ENCODE results near the gene CROCC2.

CROCC2 gene

GRCh38 chr2:240906141-240906910 is at the start of gene CROCC2:
Gene CROCC2, plus strand, starts transcription at chr2:240906336. Its CDS starts 178 bp downstream, at chr2:240906514.
- Histone ChIP-seq H3K27ac (ENCODE audit: low read length) (no peak within 1 kb of the TSS), H3K4me3 (ENCODE audit: low read length) (no peak within 1 kb of the TSS), H3K4me1 (ENCODE audit: control insufficient read depth, low read depth, low read length) (no peaks in the 10 kb centered on the region)

GRCh38 chr2:240857039-240858008 is 48.8 kb upstream of the CROCC2 start:
- no peak overlapping the region for H3K9ac ChIP-seq (ENCODE audit: low read length)
- H3K9me3 ChIP-seq (ENCODE audit: control insufficient read depth, low read depth, low read length) = no peaks in the 10 kb centered on the region
- H3K27me3 ChIP-seq (ENCODE audit: control insufficient read depth, insufficient read depth, low read length) = no peaks in the 10 kb centered on the region
- H3K36me3 ChIP-seq (ENCODE audit: control insufficient read depth, low read depth, low read length) = no peaks in the 10 kb centered on the region
- no peaks in the 10 kb centered on the region for H3K4me1 ChIP-seq (ENCODE audit: control insufficient read depth, low read depth, low read length)
- no peak overlapping the region for H3K4me3 ChIP-seq (ENCODE audit: low read length)
- no peak overlapping the region for H3K27ac ChIP-seq (ENCODE audit: low read length)

More at GRCh38 chr2:240906141-240906910, at the start of gene CROCC2:
- H3K9me3 ChIP-seq (ENCODE audit: control insufficient read depth, low read depth, low read length) = no peaks in the 10 kb centered on the region
- no peaks in the 10 kb centered on the region for H3K27me3 ChIP-seq (ENCODE audit: control insufficient read depth, insufficient read depth, low read length)
- H3K9ac ChIP-seq (ENCODE audit: low read length) = no peak within 1 kb of the TSS
- no peaks in the 10 kb centered on the region for H3K36me3 ChIP-seq (ENCODE audit: control insufficient read depth, low read depth, low read length)

- H3K9me3 ChIP-seq (ENCODE audit: control insufficient read depth, low read depth, low read length) = no peaks in the 10 kb centered on the region
- no peaks in the 10 kb centered on the region for H3K27me3 ChIP-seq (ENCODE audit: control insufficient read depth, insufficient read depth, low read length)
- H3K27ac ChIP-seq (ENCODE audit: low read length) = no peak overlapping the region
- H3K36me3 ChIP-seq (ENCODE audit: control insufficient read depth, low read depth, low read length) = no peaks in the 10 kb centered on the region
- H3K4me1 ChIP-seq (ENCODE audit: control insufficient read depth, low read depth, low read length) = no peaks in the 10 kb centered on the region
- no peak overlapping the region for H3K9ac ChIP-seq (ENCODE audit: low read length)
- no peak overlapping the region for H3K4me3 ChIP-seq (ENCODE audit: low read length)
These were observed 47.8 kb upstream of the CROCC2 start for GRCh38 chr2:240858321-240858720.

DNA sequence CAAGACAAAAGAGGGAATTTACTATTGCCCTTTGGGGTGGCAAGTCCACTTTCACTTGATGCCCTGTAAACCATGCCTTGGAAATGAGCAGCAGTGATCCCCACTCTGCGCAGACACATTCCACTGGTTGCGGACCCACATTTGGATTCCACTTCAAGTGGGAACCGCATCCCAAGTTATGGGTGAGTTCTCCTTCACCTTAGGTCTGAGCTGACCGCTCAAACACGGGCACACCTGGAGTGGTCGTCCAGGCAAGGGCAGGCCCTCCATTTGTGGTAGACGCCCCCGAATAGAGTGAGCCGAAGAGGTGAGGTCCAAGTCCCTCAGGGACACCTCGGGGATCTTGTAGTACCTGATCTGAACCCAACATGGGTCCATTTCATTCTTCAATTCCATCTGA is 47.3 kb upstream of the CROCC2 start:
- H3K27me3 ChIP-seq (ENCODE audit: control insufficient read depth, insufficient read depth, low read length) = no peaks in the 10 kb centered on the region
- H3K4me1 ChIP-seq (ENCODE audit: control insufficient read depth, low read depth, low read length) = no peaks in the 10 kb centered on the region

DNA sequence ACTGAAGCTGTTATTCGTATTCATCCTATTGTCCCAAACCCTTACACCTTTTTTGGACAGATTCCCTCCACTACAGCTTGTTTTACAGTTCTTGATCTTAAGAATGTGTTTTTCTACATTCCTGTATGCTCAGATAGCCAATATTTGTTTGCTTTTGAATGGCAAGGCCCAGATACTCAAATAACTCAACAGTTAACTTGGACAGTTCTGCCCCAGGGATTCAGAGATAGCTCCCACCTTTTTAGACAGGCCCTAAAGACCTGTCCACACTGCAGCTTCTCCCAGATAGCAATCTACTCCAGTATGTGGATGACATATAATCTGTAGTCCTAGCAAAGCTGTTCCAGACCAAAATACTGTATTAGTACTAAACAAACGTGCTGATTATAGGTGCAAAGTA is 44.6 kb upstream of the CROCC2 start:
- H3K9ac ChIP-seq (ENCODE audit: low read length) = no peak overlapping the region
- H3K36me3 ChIP-seq (ENCODE audit: control insufficient read depth, low read depth, low read length) = no peaks in the 10 kb centered on the region
- no peaks in the 10 kb centered on the region for H3K4me1 ChIP-seq (ENCODE audit: control insufficient read depth, low read depth, low read length)
- H3K27me3 ChIP-seq (ENCODE audit: control insufficient read depth, insufficient read depth, low read length) = no peaks in the 10 kb centered on the region
- H3K27ac ChIP-seq (ENCODE audit: low read length) = no peak overlapping the region
- H3K4me3 ChIP-seq (ENCODE audit: low read length) = no peak overlapping the region
- no peaks in the 10 kb centered on the region for H3K9me3 ChIP-seq (ENCODE audit: control insufficient read depth, low read depth, low read length)

More for the DNA sequence above, 47.3 kb upstream of the CROCC2 start:
- Histone ChIP-seq H3K36me3 (ENCODE audit: control insufficient read depth, low read depth, low read length) (no peaks in the 10 kb centered on the region), H3K27ac (ENCODE audit: low read length) (no peak overlapping the region), H3K4me3 (ENCODE audit: low read length) (no peak overlapping the region), H3K9ac (ENCODE audit: low read length) (no peak overlapping the region), H3K9me3 (ENCODE audit: control insufficient read depth, low read depth, low read length) (no peaks in the 10 kb centered on the region)

DNA sequence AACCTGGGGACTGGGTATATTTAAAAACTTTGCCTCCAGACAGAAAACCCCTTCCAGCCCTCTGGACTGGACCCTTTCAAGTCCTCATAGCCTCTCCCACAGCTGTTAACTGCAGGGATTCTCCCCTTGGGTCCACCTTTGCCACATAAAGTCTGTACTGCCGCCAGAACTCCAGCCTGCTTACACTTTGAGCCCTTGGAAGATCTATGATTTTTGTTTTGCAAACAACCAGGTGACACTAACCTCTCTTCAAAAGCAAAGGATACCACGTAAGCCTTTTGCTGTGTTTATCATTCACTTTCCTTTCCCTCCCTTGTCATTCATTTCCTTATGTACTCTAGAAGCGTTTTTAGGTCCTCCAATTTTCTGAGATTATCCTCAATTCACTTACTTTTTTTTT is 41.7 kb upstream of the CROCC2 start:
- Histone ChIP-seq H3K9ac (ENCODE audit: low read length) (no peak overlapping the region), H3K27ac (ENCODE audit: low read length) (no peak overlapping the region), H3K4me3 (ENCODE audit: low read length) (no peak overlapping the region), H3K36me3 (ENCODE audit: control insufficient read depth, low read depth, low read length) (no peaks in the 10 kb centered on the region), H3K9me3 (ENCODE audit: control insufficient read depth, low read depth, low read length) (no peaks in the 10 kb centered on the region), H3K27me3 (ENCODE audit: control insufficient read depth, insufficient read depth, low read length) (no peaks in the 10 kb centered on the region), H3K4me1 (ENCODE audit: control insufficient read depth, low read depth, low read length) (no peaks in the 10 kb centered on the region)

DNA sequence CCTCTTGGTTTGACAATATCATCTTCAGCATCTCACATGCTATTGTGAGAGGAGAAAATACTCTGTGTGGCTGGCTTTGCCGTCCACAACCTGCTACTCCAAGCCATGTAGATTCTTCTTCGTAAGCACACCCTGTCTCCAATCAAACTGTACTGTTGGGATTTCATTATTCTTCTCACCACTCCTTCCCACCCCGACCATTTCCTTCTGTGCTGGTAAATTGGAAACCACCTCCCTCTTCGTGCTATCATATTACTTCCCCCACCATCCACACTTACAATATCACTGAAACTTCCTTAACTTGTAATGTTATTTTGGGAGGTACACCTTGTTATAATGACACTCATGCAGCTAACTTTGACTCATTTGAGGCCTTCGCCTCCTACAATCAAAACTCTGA is 40.7 kb upstream of the CROCC2 start:
- H3K4me1 ChIP-seq (ENCODE audit: control insufficient read depth, low read depth, low read length) = no peaks in the 10 kb centered on the region
- H3K27me3 ChIP-seq (ENCODE audit: control insufficient read depth, insufficient read depth, low read length) = no peaks in the 10 kb centered on the region

GRCh38 chr2:240868286-240869108 is 37.6 kb upstream of the CROCC2 start, which contains the start of gene AGXT:
Gene AGXT, plus strand, starts transcription at chr2:240868824. Its CDS starts 42 bp downstream, at chr2:240868866.
- Histone ChIP-seq H3K4me1 (ENCODE audit: control insufficient read depth, low read depth, low read length) (no peaks in the 10 kb centered on the region), H3K36me3 (ENCODE audit: control insufficient read depth, low read depth, low read length) (no peaks in the 10 kb centered on the region), H3K4me3 (ENCODE audit: low read length) (no peak within 1 kb of the TSS)

More for the DNA sequence above, 40.7 kb upstream of the CROCC2 start:
- Histone ChIP-seq H3K4me3 (ENCODE audit: low read length) (no peak overlapping the region), H3K36me3 (ENCODE audit: control insufficient read depth, low read depth, low read length) (no peaks in the 10 kb centered on the region), H3K9ac (ENCODE audit: low read length) (no peak overlapping the region), H3K27ac (ENCODE audit: low read length) (no peak overlapping the region), H3K9me3 (ENCODE audit: control insufficient read depth, low read depth, low read length) (no peaks in the 10 kb centered on the region)

GRCh38 chr2:240869109-240869955 is 36.8 kb upstream of the CROCC2 start:
- no peak overlapping the region for H3K9ac ChIP-seq (ENCODE audit: low read length)
- H3K27me3 ChIP-seq (ENCODE audit: control insufficient read depth, insufficient read depth, low read length) = no peaks in the 10 kb centered on the region
- H3K27ac ChIP-seq (ENCODE audit: low read length) = no peak overlapping the region
- no peaks in the 10 kb centered on the region for H3K9me3 ChIP-seq (ENCODE audit: control insufficient read depth, low read depth, low read length)
- H3K4me1 ChIP-seq (ENCODE audit: control insufficient read depth, low read depth, low read length) = no peaks in the 10 kb centered on the region
- no peaks in the 10 kb centered on the region for H3K36me3 ChIP-seq (ENCODE audit: control insufficient read depth, low read depth, low read length)
- H3K4me3 ChIP-seq (ENCODE audit: low read length) = no peak overlapping the region

More at GRCh38 chr2:240868286-240869108, 37.6 kb upstream of the CROCC2 start, which contains the start of gene AGXT:
- Histone ChIP-seq H3K27ac (ENCODE audit: low read length) (no peak within 1 kb of the TSS), H3K9me3 (ENCODE audit: control insufficient read depth, low read depth, low read length) (no peaks in the 10 kb centered on the region), H3K9ac (ENCODE audit: low read length) (no peak within 1 kb of the TSS), H3K27me3 (ENCODE audit: control insufficient read depth, insufficient read depth, low read length) (no peaks in the 10 kb centered on the region)

Data from iPS-18a (cell line).